Measurements from ENCODE around the gene CARD14.

DNA sequence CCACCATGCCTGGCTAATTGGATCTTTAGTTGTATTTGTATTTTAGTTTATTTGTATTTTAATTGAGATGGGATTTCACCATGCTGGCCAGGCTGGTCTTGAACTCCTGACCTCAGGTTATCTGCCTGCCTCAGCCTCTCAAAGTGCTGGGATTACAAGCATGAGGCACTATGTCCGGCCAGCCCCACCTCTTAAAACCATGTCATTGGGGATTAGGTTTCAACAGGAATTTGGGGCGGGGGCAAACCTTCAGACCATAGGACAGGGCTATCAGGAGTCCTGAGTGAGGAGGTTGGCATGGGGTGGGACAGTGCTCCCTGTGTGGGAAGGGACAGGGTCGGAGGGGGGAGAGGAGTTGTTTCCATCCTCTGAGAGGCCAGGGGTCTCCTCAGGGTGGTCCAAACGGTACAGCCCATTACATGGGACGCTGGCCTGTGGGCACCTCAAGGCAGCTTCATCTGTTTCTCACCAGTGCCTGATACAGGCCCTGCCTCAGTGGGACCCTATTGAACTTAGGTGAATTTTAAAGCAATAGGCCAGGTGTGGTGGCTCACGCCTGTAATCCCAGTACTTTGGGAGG, 46.8 kb upstream of the CARD14 start:
- TF ChIP-seq EZH2 (IDR thresholded peaks at IDR 0.05; ENCODE audit: low read depth, unreplicated experiment): no peak
- TF ChIP-seq, protein P1, sequence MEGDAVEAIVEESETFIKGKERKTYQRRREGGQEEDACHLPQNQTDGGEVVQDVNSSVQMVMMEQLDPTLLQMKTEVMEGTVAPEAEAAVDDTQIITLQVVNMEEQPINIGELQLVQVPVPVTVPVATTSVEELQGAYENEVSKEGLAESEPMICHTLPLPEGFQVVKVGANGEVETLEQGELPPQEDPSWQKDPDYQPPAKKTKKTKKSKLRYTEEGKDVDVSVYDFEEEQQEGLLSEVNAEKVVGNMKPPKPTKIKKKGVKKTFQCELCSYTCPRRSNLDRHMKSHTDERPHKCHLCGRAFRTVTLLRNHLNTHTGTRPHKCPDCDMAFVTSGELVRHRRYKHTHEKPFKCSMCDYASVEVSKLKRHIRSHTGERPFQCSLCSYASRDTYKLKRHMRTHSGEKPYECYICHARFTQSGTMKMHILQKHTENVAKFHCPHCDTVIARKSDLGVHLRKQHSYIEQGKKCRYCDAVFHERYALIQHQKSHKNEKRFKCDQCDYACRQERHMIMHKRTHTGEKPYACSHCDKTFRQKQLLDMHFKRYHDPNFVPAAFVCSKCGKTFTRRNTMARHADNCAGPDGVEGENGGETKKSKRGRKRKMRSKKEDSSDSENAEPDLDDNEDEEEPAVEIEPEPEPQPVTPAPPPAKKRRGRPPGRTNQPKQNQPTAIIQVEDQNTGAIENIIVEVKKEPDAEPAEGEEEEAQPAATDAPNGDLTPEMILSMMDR (conservative IDR thresholded peaks at IDR 0.05; ENCODE audit: low read depth in 2 of 2): no peak
- no peak for TF ChIP-seq POLR2AphosphoS5 (IDR thresholded peaks at IDR 0.05; ENCODE audit: low read depth)
- TF ChIP-seq, protein P2, sequence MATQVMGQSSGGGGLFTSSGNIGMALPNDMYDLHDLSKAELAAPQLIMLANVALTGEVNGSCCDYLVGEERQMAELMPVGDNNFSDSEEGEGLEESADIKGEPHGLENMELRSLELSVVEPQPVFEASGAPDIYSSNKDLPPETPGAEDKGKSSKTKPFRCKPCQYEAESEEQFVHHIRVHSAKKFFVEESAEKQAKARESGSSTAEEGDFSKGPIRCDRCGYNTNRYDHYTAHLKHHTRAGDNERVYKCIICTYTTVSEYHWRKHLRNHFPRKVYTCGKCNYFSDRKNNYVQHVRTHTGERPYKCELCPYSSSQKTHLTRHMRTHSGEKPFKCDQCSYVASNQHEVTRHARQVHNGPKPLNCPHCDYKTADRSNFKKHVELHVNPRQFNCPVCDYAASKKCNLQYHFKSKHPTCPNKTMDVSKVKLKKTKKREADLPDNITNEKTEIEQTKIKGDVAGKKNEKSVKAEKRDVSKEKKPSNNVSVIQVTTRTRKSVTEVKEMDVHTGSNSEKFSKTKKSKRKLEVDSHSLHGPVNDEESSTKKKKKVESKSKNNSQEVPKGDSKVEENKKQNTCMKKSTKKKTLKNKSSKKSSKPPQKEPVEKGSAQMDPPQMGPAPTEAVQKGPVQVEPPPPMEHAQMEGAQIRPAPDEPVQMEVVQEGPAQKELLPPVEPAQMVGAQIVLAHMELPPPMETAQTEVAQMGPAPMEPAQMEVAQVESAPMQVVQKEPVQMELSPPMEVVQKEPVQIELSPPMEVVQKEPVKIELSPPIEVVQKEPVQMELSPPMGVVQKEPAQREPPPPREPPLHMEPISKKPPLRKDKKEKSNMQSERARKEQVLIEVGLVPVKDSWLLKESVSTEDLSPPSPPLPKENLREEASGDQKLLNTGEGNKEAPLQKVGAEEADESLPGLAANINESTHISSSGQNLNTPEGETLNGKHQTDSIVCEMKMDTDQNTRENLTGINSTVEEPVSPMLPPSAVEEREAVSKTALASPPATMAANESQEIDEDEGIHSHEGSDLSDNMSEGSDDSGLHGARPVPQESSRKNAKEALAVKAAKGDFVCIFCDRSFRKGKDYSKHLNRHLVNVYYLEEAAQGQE (IDR thresholded peaks at IDR 0.05; ENCODE audit: unreplicated experiment): no peak
- no peak for TF ChIP-seq JUNB (IDR thresholded peaks at IDR 0.05; ENCODE audit: unreplicated experiment)
- no peak for TF ChIP-seq EZH2phosphoT487 (IDR thresholded peaks at IDR 0.05; ENCODE audit: unreplicated experiment)
- TF ChIP-seq CREB1 (CRISPR knock-in tag; IDR thresholded peaks at IDR 0.05; ENCODE audit: low read depth): no peak
